HG03103 (cell line): ENCODE data around the gene PRR23B.
"Not testable (repeated sequence)": the region's sequence is repeated elsewhere in the genome, so short reads cannot be mapped to it uniquely, and the experiment has no call there.

Experiments used
- ATAC-seq: cut with Tn5 transposase; IDR thresholded peaks from one replicate; pipeline ENCODE4 v1.9.1; 2021; ENCODE audit warnings: low read depth; ENCODE audit not compliant: unreplicated experiment

PRR23B gene

DNA sequence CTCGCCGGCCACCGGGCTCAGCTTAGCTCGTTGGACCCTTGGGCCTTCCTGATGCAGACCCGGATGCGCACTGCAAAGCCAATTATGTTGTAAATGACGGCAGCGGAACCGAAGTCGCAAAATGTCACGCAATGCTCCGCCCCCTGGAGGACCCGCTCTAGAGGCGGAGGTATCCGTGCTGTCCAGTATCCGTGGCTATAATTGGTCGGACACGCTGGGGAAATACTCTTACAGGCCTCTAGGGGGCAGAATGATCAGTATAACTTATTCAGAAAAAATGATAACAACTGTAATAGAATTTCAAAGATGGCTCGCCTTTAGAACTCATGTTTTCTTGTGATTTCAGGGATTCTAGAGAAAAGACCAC lies at the start of gene PRR23B:
TSS of gene PRR23B (minus strand) at position 59 of the 367 bp plus-strand sequence. CDS start 265 bp downstream, outside the sequence.
- ATAC-seq = no peak

DNA sequence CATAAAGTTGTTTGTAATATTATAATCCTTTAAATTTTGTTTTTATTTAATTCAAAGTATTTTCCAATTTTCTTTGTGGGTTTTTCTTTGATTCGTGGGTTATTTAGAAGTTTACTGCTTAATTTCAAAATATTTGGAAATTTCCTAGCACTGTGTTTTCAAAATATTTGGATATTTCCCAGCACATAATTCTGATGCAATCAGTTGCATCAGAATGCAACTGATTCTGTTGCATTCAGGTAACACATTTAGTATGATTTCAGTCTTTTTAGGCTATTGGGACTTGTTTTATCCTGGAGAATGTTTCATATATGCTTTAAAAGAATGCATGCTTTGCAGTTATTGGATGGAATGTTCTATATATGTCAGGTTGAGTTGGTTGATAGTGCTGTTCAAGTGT lies 42.2 kb upstream of the PRR23B start:
- no peak for ATAC-seq

DNA sequence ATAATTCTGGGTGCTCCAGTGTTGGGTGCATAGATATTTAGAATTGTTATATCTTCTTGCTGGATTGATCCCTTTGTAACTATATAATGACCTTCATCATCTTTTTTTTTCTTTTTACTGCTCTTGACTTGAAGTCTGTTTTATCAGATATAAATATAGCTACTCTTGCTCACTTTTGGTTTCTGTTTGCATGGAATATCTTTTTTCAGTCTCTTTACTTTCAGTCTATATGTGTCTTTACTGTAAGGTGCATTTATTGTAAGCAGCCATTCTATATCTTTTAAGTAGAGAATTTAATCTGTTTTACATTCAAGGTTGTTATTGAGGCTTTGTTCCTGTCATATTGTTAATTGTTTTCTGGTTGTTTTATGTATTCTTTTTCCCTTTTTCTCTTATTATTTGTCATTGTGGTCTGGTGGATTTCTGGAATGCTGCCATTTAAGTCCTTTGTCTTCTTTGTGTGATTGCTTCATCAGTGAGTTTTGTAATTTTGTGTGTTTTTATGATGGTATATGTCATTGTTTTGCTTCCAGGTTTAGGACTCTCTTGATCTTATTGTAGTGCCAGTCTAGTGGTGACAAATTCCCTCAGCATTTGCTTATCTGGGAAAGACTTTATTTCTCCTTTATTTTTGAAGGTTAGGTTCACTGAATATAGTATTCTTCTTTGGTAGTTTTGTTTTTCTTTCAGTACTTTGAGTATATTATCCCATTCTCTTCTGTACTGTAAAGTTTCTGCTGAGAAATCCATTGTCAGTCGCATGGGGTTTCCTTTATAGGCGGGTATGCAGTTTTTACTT lies 32.3 kb upstream of the PRR23B start:
- ATAC-seq = no peak

DNA sequence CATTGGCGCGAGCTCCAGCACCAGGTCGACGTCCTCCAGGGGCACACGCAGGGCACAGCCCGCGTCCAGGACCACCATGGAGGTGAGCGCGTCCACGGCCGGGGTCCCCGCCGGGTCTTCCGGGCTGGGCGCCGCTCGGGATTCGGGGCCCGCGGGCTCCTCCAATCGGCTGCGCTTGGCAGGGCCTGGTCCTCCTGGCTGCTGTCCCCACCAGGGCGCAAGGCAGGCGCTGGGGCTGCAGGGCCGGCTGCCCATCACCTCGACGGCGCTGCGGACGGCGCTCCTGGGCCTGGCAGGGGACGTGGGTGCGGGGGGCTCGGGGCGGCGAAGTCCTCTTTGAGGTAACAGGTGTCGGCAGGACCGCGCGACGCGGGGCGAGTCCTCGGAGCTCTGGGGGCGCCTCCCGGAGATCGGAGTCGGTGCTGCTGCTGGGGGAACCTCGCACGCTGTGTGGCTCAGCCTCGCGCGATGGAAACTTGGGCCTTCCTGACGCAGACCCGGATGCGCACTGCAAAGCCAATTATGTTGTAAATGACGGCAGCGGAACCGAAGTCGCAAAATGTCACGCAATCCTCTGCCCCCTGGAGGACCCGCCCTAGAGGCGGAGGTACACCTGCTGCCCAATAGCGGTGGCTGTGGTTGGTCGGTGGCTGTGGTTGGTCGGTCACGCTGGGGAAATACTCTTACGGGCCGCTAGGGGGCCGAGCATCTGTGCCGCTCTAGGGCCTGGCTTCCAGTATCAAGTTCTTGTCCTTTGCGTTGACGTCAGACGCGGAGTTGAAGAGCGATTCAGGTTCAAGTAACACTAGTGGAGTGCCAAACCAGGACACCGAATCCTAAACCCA lies 23.9 kb upstream of the PRR23B start, which contains the start of gene PRR23C:
TSS of gene PRR23C (minus strand) at position 527 of the 845 bp plus-strand sequence. CDS start at position 255, 272 bp downstream.
- ATAC-seq = no peak

DNA sequence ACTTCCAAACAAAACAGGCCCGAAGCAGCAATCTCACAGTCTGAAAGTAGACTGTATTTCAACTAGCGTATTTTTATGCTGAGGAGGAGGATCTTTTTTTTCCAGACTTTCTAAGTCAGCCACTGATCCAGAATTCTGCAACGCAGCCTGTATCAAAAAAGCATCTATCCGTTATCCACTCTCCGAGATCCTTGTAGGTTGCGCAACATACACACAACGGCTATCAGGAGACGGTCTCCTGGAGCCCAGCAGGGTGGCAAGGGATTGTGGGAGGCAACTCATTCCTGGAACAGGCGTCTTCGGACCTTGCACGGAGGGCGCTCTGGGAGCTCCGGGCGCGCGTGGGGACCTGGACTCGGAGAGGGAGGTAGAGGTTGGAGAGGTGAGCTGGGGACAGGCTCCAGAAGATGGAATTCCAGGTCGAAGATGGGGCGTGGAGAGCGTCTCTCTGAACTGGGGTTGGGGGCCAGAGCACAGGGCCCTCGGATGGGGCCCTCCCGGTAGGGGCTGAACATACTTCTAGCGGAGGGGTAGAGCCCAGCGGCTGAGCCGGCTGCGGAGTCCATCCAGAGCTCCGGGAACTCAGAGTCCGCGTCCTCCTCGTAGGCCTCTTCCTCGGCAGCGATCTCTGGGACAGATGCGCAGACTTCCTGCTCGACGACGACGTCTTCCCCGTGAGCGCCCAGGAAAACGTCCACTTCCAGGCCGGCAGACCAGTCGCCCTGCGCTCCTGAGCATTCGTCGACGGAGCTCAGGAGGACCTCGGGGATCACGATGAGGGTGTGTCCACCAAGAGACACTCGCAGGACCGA lies 23.0 kb upstream of the PRR23B start:
- no peak for ATAC-seq

DNA sequence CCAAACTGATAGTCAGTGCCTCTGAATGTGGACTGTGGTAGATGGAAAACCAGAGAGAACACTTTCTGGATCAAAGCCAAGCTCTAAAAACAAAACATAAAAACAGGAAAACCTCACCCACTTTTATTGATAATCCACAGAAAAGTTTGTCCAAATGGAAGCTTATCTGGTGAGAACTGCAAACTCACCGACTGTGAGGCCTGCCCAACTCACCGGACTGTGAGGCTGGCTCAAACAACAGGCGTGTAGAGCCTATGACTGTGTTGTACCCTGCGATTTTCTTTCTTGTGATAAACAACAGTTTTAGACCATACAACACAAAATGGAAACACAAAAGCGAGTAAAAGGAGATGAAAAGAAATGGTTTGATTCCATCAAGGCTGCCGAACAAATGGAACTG lies 16.8 kb upstream of the PRR23B start:
- ATAC-seq = no peak

DNA sequence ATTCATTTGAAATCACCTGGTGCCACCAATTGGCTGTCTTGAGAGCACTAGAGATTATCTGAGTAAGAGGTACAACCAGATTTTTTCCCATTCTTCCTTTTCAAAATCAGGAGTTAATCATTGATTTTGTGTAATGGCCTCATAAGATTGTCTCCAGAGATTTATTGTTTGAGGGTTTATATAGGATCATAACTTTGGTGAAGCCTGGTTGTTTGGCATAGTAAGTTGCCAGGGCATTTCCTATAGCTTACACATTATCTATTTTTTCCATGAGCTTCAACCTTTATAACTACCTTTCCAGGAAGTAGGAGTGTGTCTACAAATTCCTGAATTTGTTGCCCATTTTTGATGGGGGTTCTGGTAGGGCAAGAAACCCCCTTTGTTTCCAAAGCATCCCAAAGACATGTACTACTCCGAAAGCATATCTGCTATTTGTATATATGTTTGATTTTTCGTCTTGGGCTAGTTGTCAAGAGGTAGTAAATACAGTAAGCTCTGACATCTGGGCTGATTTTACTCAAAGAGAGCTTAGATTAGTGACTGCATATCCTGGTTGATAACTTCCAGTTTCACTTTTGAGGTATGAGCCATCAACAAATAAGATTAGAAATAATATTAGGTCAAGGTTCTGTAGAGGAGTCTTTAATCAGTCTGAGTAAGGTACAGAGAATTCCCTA lies 11.7 kb upstream of the PRR23B start:
- no peak for ATAC-seq

DNA sequence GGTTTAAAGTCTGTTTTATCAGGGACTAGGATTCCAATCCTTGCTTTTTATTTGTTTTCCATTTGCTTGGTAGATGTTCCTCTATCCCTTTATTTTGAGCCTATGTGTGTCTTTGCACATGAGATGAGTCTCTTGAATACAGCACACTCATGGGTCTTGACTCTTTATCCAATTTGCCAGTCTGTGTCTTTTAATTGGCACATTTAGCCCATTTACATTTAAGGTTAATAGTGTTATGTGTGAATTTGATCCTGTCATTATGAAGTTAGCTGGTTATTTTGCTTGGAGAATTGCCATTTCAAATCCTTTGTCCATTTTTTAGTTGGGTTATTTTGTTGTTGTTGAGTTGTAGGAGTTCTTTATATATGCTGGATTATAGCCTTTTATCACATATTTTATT lies 9.8 kb upstream of the PRR23B start:
- ATAC-seq = not testable (repeated sequence)

DNA sequence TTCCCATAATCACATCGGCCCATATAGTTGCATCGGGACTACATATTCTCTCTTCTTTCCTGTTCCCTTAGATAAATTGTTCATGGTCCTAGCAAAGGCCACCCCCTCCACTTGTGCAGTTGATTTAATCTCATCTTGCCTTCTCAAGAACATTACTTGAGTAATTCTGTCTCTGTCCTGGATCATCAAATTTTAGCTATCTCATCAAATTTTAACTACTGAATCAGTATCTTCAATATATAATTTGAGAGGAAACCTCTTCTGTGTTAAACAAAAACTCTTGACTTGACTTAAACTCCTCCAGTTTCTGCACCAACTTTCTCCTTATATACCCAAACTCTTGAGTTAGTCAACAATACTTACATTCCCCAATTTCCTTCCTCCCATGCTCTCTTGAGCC lies 4.2 kb upstream of the PRR23B start:
- no peak for ATAC-seq

DNA sequence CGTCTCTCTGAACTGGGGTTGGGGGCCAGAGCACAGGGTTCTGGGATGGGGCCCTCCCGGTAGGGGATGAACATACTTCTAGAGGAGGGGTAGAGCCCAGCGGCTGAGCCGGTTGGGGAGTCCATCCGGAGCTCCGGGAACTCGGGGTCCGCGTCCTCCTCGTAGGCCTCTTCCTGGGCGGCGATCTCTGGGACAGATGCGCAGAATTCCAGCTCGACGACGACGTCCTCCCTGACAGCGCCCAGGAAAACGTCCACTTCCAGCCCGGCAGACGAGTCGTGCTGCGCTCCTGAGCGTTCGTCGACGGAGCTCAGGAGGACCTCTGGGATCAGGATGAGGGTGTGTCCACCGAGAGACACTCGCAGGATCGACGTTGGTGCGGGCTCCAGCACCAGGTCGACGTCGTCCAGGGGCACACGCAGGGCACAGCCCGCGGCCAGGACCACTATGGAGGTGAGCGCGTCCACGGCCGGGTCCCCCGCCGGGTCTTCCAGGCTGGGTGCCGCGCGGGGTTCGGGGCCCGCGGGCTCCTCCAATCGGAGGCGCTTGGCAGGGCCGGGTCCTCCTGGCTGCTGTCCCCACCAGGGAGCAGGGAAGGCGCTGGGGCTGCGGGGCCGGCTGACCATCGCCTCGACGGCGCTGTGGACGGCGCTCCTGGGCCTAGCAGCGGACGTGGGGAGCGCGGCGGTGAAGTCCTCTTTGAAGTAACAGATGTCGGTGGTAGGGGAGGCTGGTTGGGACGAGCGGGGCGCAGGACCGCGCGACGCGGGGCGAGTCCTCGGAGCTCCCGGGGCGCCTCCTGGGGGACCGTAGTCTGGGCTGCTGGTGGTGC lies 474 bp downstream of the PRR23B start:
- no peak for ATAC-seq

DNA sequence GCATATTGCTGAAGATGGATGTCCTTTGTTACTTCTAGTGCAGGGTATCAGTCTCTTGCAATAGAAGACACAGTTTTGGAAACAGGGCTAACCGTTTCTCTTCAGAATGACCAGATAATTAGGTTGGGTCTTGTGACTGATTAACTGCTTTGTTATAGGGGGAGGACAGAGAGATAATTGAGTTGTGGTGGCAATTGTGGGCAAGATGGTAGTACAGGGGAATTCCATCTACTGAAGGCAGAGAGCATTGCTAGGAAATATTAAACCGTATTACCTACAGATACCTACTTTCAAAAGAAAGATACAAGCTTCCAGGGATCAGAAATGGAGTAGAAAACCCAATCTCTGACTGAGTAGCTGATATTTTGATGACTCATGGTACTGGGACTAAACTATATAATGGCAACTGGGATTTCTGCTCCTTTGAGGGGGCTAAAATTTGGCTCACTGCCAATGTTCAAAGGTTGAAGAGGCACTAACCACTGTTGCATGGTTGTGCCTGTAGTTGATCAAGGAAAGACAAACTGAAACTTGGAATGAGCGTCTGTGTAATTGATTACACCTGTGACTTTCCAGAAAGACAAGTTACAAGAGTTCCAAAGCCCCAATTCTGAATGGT lies 4.2 kb downstream of the PRR23B start:
- ATAC-seq = no peak

DNA sequence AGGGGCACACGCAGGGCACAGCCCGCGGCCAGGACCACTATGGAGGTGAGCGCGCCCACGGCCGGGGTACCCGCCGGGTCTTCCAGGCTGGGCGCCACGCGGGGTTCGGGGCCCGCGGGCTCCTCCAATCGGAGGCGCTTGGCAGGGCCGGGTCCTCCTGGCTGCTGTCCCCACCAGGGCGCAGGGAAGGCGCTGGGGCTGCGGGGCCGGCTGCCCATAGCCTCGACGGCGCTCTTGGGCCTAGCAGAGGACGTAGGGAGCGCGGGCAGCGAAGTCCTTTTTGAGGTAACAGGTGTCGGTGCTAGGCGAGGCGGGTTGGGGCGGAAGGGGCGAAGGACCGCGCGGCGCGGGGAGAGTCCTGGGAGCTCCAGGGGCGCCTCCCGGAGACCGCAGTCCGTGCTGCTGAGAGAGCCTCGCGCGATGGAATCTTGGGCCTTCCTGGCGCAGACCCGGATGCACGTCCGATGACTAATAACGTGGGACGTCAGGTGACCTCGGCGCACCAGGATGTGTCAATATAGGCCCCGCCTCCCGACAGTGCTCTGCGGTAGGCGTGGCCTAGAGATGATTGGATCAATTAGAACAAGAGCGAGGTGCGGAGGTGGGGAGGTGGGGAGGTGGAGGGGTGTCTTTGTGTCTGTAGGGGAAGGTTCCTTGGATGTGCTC lies 14.5 kb downstream of the PRR23B start, which contains the start of gene PRR23A:
TSS of gene PRR23A (minus strand) at position 218 of the 666 bp plus-strand sequence. CDS start at position 218, 0 bp downstream.
- ATAC-seq = no peak

DNA sequence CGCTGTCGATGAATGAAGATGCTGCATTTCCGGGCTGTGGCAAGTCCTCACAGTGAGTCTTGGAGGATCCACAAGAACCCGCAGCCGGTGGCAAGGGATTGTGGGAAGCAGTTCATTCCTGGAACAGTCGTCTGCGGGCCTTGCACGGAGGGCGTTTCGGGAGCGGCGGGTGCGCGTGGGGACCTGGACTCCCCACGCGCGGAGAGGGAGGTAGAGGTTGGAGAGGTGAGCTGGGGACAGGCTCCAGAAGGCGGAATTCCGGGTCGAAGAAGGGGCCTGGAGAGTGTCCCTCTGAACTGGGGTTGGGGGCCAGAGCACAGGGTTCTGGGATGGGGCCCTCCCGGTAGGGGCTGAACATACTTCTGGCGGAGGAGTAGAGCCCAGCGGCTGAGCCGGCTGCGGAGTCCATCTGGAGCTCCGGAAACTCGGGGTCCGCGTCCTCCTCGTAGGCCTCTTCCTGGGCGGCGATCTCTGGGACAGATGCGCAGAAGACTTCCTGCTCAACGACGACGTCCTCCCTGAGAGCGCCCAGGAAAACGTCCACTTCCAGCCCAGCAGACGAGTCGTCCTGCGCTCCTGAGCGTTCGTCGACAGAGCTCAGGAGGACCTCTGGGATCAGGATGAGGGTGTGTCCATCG lies 15.3 kb downstream of the PRR23B start:
- no peak for ATAC-seq

DNA sequence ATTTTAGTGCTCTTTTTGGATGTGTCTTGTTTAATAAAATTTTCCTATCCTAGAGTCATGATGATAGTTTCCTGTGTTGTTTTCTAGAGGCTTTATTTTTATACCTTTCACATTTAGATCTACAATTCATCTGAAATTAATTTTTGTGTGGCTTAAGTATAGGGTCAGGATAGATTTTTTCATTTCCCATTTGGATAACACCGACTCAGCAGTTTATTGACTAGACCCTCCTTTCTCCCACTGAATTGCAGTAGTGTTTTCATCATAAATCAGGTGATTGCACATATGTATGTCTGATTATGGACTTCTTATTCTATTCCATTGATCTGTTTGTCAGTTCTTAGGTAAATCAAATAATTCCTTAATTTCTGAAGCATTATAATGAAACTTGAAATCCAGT lies 25.0 kb downstream of the PRR23B start:
- ATAC-seq = no peak

DNA sequence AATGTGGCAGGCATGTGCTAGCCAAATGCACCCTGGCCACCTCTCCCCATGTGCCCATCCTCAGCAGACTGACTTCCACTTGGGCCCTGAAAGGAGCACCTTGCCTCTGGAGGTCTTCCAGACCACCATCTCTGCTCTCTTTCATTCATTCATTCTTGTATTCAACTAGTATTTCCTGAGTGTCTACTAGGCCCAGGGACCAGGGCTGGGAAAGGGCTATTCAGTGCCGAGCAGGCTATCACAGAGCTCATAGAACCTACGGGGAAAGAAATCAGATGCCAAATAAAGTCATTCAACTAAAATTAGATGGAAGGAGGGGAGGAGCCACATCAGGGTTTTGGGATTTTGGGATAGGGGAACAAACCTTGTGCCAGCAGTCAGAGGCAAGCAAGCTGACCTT lies 33.5 kb downstream of the PRR23B start:
- no peak for ATAC-seq

DNA sequence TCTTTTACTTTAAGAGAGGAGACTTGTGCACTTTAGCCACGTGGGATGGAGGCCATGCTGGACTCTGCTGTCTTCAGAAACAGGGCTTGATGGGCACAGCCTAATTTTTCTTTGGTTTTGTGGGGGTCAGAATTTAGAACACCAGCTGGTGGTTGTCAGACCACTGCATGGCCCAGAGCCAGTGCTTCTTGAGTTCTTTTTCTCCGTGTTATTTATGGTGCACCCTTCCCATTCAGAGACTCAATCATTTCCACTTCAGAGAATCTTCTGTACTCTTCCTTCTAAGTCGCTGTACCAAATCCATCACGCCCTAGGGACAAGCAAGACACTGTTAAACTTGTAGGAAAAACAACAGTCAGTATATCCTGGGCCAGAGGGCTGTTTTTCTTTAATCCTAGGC lies 34.8 kb downstream of the PRR23B start:
- ATAC-seq = no peak

DNA sequence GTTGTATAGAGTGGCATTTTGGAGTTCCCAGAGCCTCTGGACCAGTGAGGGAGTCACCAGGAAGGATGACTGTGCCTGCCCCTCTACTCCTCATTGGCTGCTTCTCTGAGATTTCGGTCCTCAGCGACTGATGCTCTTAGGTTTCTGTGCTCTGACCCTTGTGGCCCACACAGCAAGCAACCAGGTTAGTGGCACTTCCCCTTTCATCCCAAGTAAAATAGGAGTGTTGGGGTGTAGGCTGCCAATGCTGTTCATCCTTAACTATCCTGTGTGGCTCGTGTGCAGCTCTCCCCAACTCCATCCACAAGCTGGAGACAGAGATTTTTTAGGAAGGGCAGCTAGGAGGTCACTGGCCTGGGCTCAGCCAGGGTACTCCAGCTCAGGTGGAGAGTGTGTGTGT lies 35.9 kb downstream of the PRR23B start:
- ATAC-seq = no peak

DNA sequence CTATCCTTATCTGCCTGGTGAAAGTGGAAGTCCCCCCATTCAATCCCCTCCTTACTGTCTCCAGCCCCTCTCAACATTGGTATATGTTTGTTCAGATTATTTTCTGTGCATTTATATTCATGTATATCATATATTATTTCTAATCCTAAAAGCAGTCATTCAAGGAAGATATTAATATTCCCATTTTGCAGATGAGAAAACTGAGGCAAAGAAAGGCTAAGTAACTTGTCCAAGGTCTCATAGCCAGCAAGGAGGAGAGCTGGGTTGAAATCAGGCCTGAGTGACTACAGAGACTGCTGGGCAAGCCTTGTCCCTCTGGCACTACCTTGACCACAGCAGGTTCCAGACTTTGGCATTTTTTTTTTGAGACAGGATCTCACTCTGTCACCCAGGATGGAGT lies 44.7 kb downstream of the PRR23B start:
- ATAC-seq = no peak
